ENCODE results near the gene COQ10A.

GRCh38 chr12:56230432-56231183 lies 36.1 kb upstream of the COQ10A start:
- TF ChIP-seq CTCF (conservative IDR thresholded peaks at IDR 0.05 in 1 of 2, IDR thresholded peaks at IDR 0.05 in 1 of 2; ENCODE audit: low read depth in 1 of 2, low read length in 2 of 2) (no peak), EZH2 (IDR thresholded peaks at IDR 0.05; ENCODE audit: low read length, missing control alignments) (no peak)
